H7 (cell line): Measurements from ENCODE around the gene MRTFA. TPM values are rescaled to one million over a fixed set of nuclear protein-coding genes. Genes with fewer than 3 reads are reported as not detected.

Experiments
- DNase-seq: peaks from one replicate; pipeline ENCODE4 v3.0.0; 2012
- H3K27me3 ChIP-seq: 2 replicates; pipeline ENCODE4 v1.6.0; 2011; ENCODE audit warnings: mild to moderate bottlenecking, low read length; ENCODE audit not compliant: control insufficient read depth, insufficient read depth
- H3K36me3 ChIP-seq: replicated peaks from 2 replicates; pipeline ENCODE4 v1.5.1; 2011; ENCODE audit warnings: low read length; ENCODE audit not compliant: control insufficient read depth, insufficient read depth
- H3K4me3 ChIP-seq: 2 replicates; pipeline ENCODE4 v1.5.1; 2011; ENCODE audit warnings: low read depth, mild to moderate bottlenecking, control low read depth, low read length, moderate library complexity; ENCODE audit not compliant: insufficient read depth
- total RNA-seq: library from RNA; depleted of rRNA; stranded (reverse); fragments of >200 nt; shearing (Covaris generic); gene quantifications from 2 replicates; pipeline ENCODE4 v1.2.3, GENCODE V29; 2014

The MRTFA gene
- total RNA-seq, 1 experiment from 2014 or later = 26.2 TPM

GRCh38 chr22:40423310-40423688, 213.2 kb downstream of the MRTFA start:
- DNase-seq = no peak
- Histone ChIP-seq H3K36me3 (peaks cover 18% of the 10 kb centered on the region), H3K4me3 (no peak overlapping the region), H3K27me3 (no peaks in the 10 kb centered on the region)

DNA sequence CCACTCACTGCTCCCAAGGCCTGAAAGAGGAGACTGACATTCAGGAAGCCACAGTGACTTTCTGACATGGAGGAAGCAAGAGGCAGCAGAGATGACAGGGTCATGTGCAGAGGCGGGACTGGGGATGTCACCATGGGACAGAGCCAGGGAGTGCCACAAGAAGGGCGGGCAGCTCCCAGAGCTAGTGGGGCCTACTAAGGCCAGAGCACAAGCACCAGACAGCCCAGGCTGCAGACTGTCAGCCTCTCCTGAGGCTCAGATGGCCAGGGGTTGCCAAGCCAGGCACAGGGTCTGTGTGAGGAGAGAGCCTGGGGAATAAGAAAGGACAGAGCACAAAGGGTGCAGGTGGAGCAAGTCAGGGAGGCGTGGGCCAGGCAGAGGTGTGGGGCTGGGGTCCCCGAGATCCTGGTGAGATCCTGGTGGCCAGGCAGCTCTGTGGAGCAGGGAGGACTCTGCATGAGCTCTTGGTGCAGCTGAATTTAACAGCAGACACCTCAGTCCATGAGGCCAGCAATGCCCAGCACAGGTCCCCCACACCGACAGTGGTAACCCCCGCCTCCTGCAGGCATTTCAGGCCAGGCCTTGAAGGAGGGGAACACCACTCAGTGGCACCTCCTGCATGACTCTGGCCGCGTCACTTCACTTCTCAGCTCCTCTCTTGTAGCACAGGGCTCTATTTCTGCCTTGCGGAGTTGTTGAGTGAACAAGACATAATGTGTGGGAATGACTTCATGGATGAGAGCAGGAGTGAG, 213.8 kb downstream of the MRTFA start:
- H3K4me3 ChIP-seq = no peak overlapping the region
- H3K36me3 ChIP-seq = peaks cover 18% of the 10 kb centered on the region
- DNase-seq = no peak
- no peaks in the 10 kb centered on the region for H3K27me3 ChIP-seq

DNA sequence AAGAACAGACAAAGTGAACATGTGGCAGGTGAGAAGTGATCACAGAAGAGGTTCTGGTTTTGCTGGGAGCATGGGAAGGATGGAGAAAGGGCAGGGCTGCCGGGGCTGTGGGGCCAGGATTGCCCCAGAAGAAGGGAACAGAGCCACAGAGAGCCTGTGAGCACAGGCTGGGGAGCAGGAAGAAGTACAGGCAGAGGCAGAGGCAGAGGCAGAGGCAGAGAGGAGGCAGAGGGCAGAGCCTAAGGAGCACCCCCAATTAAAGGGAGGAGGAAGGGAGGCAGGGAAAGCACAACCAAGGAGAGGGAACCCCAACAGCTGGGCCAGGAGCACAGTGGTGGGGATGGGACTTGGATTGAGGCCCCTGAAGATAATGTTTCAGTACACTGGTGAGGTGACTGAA, 214.6 kb downstream of the MRTFA start:
- no peak for DNase-seq
- Histone ChIP-seq H3K27me3 (no peaks in the 10 kb centered on the region), H3K36me3 (peaks cover 20% of the 10 kb centered on the region), H3K4me3 (no peak overlapping the region)

DNA sequence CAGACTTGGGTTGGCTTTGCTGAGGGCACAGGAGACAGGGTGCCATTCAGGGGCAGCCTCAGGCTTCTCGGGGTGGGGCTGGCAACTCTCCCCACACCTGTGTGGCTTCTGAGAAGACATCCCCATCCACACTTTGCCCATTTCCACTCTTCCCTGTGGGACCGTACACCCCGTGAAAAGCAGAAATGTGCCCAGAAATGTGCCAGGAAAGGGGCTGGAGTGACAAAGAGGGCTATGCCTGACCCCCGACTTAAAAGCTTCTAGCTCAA, 215.5 kb downstream of the MRTFA start:
- no peak overlapping the region for H3K4me3 ChIP-seq
- peaks cover 20% of the 10 kb centered on the region for H3K36me3 ChIP-seq

GRCh38 chr22:40420341-40421081, 216.0 kb downstream of the MRTFA start:
- no peaks in the 10 kb centered on the region for H3K27me3 ChIP-seq
- no peak overlapping the region for H3K4me3 ChIP-seq
- no peak for DNase-seq
- H3K36me3 ChIP-seq = peaks cover 17% of the 10 kb centered on the region

More for the DNA sequence above, 215.5 kb downstream of the MRTFA start:
- no peak for DNase-seq
- no peaks in the 10 kb centered on the region for H3K27me3 ChIP-seq

DNA sequence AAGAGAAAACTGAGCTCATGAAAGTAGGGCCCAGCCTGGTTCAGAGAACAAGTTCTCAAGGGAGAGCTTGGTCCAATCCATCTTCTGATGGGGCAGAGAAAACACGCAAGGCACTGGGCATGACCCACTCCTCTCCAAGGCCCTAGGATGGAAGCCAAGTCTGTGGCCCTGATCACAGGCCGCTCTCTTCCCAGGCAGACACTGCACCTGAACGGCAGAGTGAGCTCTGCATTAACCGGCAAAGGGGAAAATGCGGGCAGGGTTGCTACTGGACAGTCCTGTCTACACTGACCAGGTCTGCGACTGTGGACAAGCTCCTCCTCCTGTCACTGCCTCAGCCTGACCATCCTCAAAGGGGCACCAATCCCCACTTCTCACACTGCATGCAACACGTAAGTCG, 216.8 kb downstream of the MRTFA start:
- Histone ChIP-seq H3K4me3 (no peak overlapping the region), H3K27me3 (no peaks in the 10 kb centered on the region), H3K36me3 (peaks cover 15% of the 10 kb centered on the region)
- no peak for DNase-seq

GRCh38 chr22:40418366-40419201, 217.9 kb downstream of the MRTFA start:
- H3K36me3 ChIP-seq = peaks cover 14% of the 10 kb centered on the region
- no peak overlapping the region for H3K4me3 ChIP-seq
- H3K27me3 ChIP-seq = no peaks in the 10 kb centered on the region
- peak; percentile 63 for DNase-seq

GRCh38 chr22:40417881-40418280, 218.6 kb downstream of the MRTFA start:
- no peak for DNase-seq
- Histone ChIP-seq H3K27me3 (no peaks in the 10 kb centered on the region), H3K4me3 (no peak overlapping the region), H3K36me3 (peaks cover 13% of the 10 kb centered on the region)

DNA sequence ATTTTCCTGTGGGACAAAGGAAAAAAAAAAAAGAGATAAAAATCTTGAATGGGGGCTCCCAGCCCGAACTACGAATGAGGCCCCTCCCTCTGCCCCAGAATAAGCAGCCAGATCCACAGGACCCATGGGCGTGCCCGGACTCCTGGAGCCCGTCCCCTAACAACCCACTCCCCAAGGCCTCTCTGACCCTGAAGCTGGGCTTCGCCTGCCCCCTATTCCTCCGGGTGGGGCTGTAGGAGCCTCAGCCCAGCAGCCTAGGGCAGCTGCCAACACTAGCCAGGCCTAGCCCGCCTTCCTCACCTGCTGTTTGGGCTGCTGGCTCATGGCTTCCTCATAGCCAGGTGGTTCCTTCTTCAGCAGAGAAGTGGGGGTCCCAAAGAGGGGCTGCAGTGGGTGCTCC, 219.5 kb downstream of the MRTFA start:
- peak; percentile 50 for DNase-seq
- Histone ChIP-seq H3K36me3 (peaks cover 13% of the 10 kb centered on the region), H3K27me3 (no peaks in the 10 kb centered on the region), H3K4me3 (no peak overlapping the region)

DNA sequence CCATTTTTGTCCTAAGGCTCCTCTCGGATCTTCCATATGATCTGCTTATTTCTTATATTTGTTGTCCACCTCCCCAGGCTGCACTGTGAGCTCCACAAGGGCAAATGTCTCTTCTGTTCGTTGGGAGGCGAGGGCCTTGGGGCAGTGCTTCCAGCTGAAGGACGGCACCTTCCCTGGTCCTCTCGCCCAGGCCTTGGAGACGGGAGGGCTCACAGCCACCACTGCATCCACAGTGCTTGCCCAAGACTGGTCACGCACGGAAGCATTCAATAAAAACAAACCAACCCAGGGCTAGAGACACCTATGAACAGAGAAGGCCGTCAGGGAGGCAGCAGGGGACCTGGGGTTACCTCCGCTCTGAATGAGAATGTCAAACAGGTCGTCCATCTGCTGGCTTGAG, 219.9 kb downstream of the MRTFA start:
- DNase-seq = no peak
- Histone ChIP-seq H3K4me3 (no peak overlapping the region), H3K27me3 (no peaks in the 10 kb centered on the region)

DNA sequence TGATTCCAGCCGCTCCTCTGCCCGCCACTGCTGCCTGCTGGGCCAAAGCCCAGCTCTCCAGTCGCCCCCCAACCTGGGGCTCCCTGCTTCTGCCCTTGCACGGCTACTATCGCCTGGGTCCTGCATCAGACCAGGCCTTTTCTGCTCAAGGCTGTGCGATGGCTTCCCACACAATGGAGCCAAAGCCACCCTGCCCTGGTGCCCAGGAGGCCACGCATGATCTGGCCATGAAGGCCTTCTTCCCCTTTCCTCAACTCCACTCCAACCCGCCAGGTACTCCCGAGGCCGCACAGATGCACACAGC, 220.3 kb downstream of the MRTFA start:
- H3K27me3 ChIP-seq = no peaks in the 10 kb centered on the region
- H3K4me3 ChIP-seq = no peak overlapping the region
- peaks cover 13% of the 10 kb centered on the region for H3K36me3 ChIP-seq
- DNase-seq = no peak

More for the DNA sequence above, 219.9 kb downstream of the MRTFA start:
- H3K36me3 ChIP-seq = peaks cover 13% of the 10 kb centered on the region

GRCh38 chr22:40415531-40416266, 220.8 kb downstream of the MRTFA start:
- peaks cover 13% of the 10 kb centered on the region for H3K36me3 ChIP-seq
- peak; percentile 53 for DNase-seq
- H3K27me3 ChIP-seq = no peaks in the 10 kb centered on the region
- no peak overlapping the region for H3K4me3 ChIP-seq

DNA sequence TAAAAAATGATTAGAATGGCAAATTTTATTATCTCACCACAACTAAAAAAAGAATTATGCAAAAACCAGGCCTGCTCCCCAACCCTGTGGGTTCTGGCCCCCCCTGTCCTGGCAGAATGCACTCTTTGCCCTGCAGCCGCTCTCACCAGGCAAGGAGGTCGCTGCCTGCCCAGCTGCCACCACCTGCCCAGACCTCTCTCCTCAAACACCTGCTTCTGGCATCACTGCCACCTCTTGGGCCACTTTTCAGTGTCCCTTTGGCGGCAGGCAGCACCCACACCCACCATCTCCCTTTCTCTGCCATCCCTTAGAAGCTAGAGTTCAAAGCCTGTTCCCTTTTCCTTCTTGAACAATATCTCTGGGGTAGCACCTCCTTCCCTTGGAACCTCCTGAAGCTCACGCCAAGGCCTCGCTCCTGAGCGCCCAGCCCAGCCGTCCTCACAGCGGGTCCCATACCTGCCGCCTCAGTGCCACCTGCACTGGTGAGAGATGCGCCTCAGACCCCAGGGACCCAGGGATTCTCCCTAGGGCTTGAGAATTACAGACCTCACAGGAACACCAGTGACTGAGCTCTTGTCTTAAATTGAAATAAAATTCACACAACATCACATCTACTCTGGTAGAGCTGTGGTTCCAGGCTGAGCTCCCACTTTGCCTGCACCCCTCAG, 221.5 kb downstream of the MRTFA start:
- no peak overlapping the region for H3K4me3 ChIP-seq
- H3K36me3 ChIP-seq = peaks cover 11% of the 10 kb centered on the region
- DNase-seq = peak; percentile 63
- no peaks in the 10 kb centered on the region for H3K27me3 ChIP-seq

- H3K4me3 ChIP-seq = no peak overlapping the region
- peaks cover 9% of the 10 kb centered on the region for H3K36me3 ChIP-seq
- no peak for DNase-seq
- H3K27me3 ChIP-seq = no peaks in the 10 kb centered on the region
Observed at GRCh38 chr22:40414311-40414710, 222.2 kb downstream of the MRTFA start.
